ENCODE results near the gene U2AF2. TPM values are rescaled to one million over a fixed set of nuclear protein-coding genes. Genes with fewer than 3 reads are reported as not detected.

The U2AF2 gene
- total RNA-seq, 1 donor from 2014 or later = 219 TPM

GRCh38 chr19:55606817-55607216 lies 48.0 kb upstream of the U2AF2 start:
- peak overlapping the region; percentile 98 for H3K4me3 Mint-ChIP-seq (ENCODE audit: unreplicated experiment)
- DNase-seq (ENCODE audit: low spot score) = no peak
- H3K27me3 Mint-ChIP-seq (ENCODE audit: unreplicated experiment) = peaks cover 26% of the 10 kb centered on the region
- no peak for TF ChIP-seq CTCF (IDR thresholded peaks at IDR 0.05; ENCODE audit: unreplicated experiment)
- H3K4me1 Mint-ChIP-seq (ENCODE audit: unreplicated experiment) = peaks cover 23% of the 10 kb centered on the region
- peaks cover 30% of the 10 kb centered on the region for H3K36me3 Mint-ChIP-seq (ENCODE audit: low read depth, unreplicated experiment)
- H3K27ac Mint-ChIP-seq (ENCODE audit: unreplicated experiment) = peak overlapping the region; percentile 99
- peaks cover 6% of the 10 kb centered on the region for H3K9me3 Mint-ChIP-seq (ENCODE audit: unreplicated experiment)

- Mint-ChIP-seq H3K4me1 (ENCODE audit: unreplicated experiment) (peaks cover 23% of the 10 kb centered on the region), H3K27me3 (ENCODE audit: unreplicated experiment) (peaks cover 21% of the 10 kb centered on the region), H3K36me3 (ENCODE audit: low read depth, unreplicated experiment) (peaks cover 31% of the 10 kb centered on the region), H3K4me3 (ENCODE audit: unreplicated experiment) (no peak overlapping the region), H3K9me3 (ENCODE audit: unreplicated experiment) (peaks cover 6% of the 10 kb centered on the region), H3K27ac (ENCODE audit: unreplicated experiment) (no peak overlapping the region)
- no peak for TF ChIP-seq CTCF (IDR thresholded peaks at IDR 0.05; ENCODE audit: unreplicated experiment)
- no peak for DNase-seq (ENCODE audit: low spot score)
Observed at GRCh38 chr19:55609326-55609725, 45.5 kb upstream of the U2AF2 start.

DNA sequence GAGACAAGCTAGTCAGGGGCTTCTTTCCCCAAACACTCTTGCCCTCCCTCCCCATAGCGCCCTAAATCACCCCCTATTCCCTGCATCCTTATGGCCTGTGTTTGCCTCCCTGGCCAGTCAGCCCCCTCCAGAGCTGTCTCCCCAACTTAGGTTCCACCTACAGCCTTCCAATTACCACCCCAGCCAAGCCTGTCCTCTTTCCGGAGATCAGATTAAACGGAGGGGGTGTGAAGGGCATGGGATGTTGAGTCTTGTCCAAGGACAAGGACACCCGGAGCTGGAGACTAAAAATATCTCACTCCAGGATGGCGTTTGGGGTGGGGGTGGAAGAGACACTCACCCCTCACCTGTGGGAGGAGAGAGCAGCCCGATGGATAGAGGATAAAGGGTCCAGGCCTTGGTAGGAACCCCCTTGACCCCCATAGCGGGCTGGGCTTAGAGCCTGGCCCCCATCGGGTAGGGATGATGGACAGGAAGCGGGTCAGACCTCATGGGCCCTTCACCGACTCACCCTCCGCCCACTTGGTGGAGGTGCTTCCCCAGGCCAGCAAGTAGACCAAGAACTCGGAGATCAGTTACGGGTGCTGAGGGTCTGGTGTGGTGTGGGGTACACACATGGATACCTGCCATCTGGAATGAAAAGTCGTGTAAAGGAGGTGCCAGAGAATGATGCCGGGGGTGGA lies 43.4 kb upstream of the U2AF2 start:
- no peak overlapping the region for H3K27ac Mint-ChIP-seq (ENCODE audit: unreplicated experiment)
- peaks cover 12% of the 10 kb centered on the region for H3K27me3 Mint-ChIP-seq (ENCODE audit: unreplicated experiment)
- peaks cover 24% of the 10 kb centered on the region for H3K36me3 Mint-ChIP-seq (ENCODE audit: low read depth, unreplicated experiment)
- H3K4me3 Mint-ChIP-seq (ENCODE audit: unreplicated experiment) = no peak overlapping the region
- H3K4me1 Mint-ChIP-seq (ENCODE audit: unreplicated experiment) = peaks cover 12% of the 10 kb centered on the region
- H3K9me3 Mint-ChIP-seq (ENCODE audit: unreplicated experiment) = peaks cover under 1% of the 10 kb centered on the region
- no peak for TF ChIP-seq CTCF (IDR thresholded peaks at IDR 0.05; ENCODE audit: unreplicated experiment)
- DNase-seq (ENCODE audit: low spot score) = no peak

DNA sequence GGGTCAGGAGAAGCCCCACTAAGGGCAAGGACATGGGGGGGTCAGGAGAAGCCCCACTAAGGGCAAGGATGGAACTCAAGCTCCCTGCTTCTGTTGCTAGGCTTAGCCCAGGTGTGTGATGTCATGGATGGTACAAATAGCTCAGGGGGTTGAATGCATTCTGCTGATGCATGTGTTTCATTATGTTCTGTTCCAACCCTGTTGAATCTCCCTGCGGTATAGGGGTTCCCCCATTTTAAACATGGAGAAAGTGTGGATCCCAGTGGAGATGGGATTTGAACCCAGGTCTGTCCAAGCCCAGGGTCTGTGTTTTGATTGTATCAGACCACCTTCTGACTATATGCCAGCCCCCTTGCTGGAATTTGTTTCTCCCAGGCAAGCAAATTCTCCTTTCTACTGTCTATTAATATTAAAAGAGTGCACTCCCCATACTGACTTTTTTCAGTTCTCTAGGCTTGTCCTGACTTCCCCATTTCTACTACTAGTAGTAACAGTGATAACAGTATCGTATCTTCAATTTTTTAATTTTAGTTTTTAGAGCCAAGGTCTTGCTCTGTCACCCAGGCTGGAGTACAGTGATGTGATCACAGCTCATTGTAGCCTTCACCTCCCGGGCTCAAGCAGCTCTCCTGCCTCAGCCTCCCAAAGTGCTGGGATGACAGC lies 42.7 kb upstream of the U2AF2 start:
- TF ChIP-seq CTCF (IDR thresholded peaks at IDR 0.05; ENCODE audit: unreplicated experiment) = no peak
- H3K27me3 Mint-ChIP-seq (ENCODE audit: unreplicated experiment) = peaks cover 14% of the 10 kb centered on the region
- no peak overlapping the region for H3K27ac Mint-ChIP-seq (ENCODE audit: unreplicated experiment)
- no peak overlapping the region for H3K4me3 Mint-ChIP-seq (ENCODE audit: unreplicated experiment)
- H3K9me3 Mint-ChIP-seq (ENCODE audit: unreplicated experiment) = no peaks in the 10 kb centered on the region
- peaks cover 5% of the 10 kb centered on the region for H3K4me1 Mint-ChIP-seq (ENCODE audit: unreplicated experiment)
- peaks cover 21% of the 10 kb centered on the region for H3K36me3 Mint-ChIP-seq (ENCODE audit: low read depth, unreplicated experiment)
- no peak for DNase-seq (ENCODE audit: low spot score)

DNA sequence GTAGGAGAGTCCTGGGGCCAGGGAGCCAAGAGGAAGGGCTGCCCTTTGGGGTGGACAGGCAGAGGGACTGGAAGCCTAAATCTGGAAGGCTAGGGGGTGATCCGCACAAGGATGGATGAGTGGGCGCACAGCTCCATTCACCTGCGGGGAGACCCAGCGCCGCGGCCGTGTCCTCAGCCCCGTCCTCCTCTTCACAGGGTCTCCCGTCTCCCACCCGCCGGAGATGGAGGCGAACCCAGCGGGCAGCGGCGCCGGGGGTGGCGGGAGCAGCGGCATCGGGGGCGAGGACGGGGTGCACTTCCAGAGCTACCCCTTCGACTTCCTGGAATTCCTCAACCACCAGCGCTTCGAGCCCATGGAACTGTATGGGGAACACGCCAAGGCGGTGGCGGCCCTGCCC lies 41.4 kb upstream of the U2AF2 start:
- H3K27me3 Mint-ChIP-seq (ENCODE audit: unreplicated experiment) = peaks cover 15% of the 10 kb centered on the region
- peaks cover 22% of the 10 kb centered on the region for H3K36me3 Mint-ChIP-seq (ENCODE audit: low read depth, unreplicated experiment)
- no peak overlapping the region for H3K27ac Mint-ChIP-seq (ENCODE audit: unreplicated experiment)
- no peak overlapping the region for H3K4me3 Mint-ChIP-seq (ENCODE audit: unreplicated experiment)
- DNase-seq (ENCODE audit: low spot score) = no peak
- no peak for TF ChIP-seq CTCF (IDR thresholded peaks at IDR 0.05; ENCODE audit: unreplicated experiment)
- no peaks in the 10 kb centered on the region for H3K9me3 Mint-ChIP-seq (ENCODE audit: unreplicated experiment)
- peaks cover 2% of the 10 kb centered on the region for H3K4me1 Mint-ChIP-seq (ENCODE audit: unreplicated experiment)
